GM21526 (cell line): ENCODE data around the gene HPCA.

Source experiments
- ATAC-seq: cut with Tn5 transposase; IDR thresholded peaks from one replicate; pipeline ENCODE4 v1.9.1; 2021; ENCODE audit warnings: moderate library complexity; ENCODE audit not compliant: unreplicated experiment, low FRiP score

Gene HPCA

GRCh38 chr1:32886004-32886827, at the start of gene HPCA:
Gene HPCA (plus strand): TSS chr1:32886491. CDS start chr1:32888899, 2,408 bp downstream.
- no peak for ATAC-seq

GRCh38 chr1:32848354-32849063, 37.8 kb upstream of the HPCA start:
- ATAC-seq: no peak

- ATAC-seq: no peak
Observed at GRCh38 chr1:32855861-32856617, 30.3 kb upstream of the HPCA start.

- no peak for ATAC-seq
Observed at GRCh38 chr1:32858136-32858535, 28.2 kb upstream of the HPCA start.

GRCh38 chr1:32858791-32859190, 27.5 kb upstream of the HPCA start:
- ATAC-seq: no peak

GRCh38 chr1:32859915-32860314, 26.4 kb upstream of the HPCA start:
- ATAC-seq: no peak

GRCh38 chr1:32860566-32860965, 25.7 kb upstream of the HPCA start:
- ATAC-seq: no peak

- no peak for ATAC-seq
Observed at GRCh38 chr1:32861904-32862695, 24.2 kb upstream of the HPCA start.

- no peak for ATAC-seq
Observed at GRCh38 chr1:32863218-32863880, 22.9 kb upstream of the HPCA start.

- no peak for ATAC-seq
Observed at GRCh38 chr1:32863881-32864245, 22.4 kb upstream of the HPCA start.

GRCh38 chr1:32864375-32865019, 21.8 kb upstream of the HPCA start:
- no peak for ATAC-seq

- no peak for ATAC-seq
Observed at GRCh38 chr1:32865639-32866405, 20.5 kb upstream of the HPCA start.

- ATAC-seq: no peak
Observed at GRCh38 chr1:32867151-32867550, 19.1 kb upstream of the HPCA start.

GRCh38 chr1:32867671-32868070, 18.6 kb upstream of the HPCA start:
- ATAC-seq: no peak

- no peak for ATAC-seq
Observed at GRCh38 chr1:32868085-32868484, 18.2 kb upstream of the HPCA start.

GRCh38 chr1:32868806-32869455, 17.4 kb upstream of the HPCA start:
- no peak for ATAC-seq

- ATAC-seq: no peak
Observed at GRCh38 chr1:32869923-32870614, 16.2 kb upstream of the HPCA start.
